Brain microvascular endothelial cell (primary cell): Measurements from ENCODE around the gene PXYLP1.

ENCODE experiments used
- DNase-seq: peaks from one replicate; pipeline ENCODE4 v3.0.0-alpha.2; 2020
- H3K27ac ChIP-seq: fragments of 250-450 bp; sonication (Bioruptor Pico); 2 replicates; pipeline ENCODE4 v1.5.1; 2020; ENCODE audit warnings: mild to moderate bottlenecking, moderate library complexity
- H3K27me3 ChIP-seq: fragments of 250-450 bp; sonication (Bioruptor Pico); replicated peaks from 2 replicates; pipeline ENCODE4 v1.5.1; 2020; ENCODE audit warnings: mild to moderate bottlenecking
- H3K36me3 ChIP-seq: fragments of 250-450 bp; sonication (Bioruptor Pico); replicated peaks from 2 replicates; pipeline ENCODE4 v1.5.1; 2020; ENCODE audit warnings: mild to moderate bottlenecking
- H3K4me3 ChIP-seq: 2 replicates; pipeline ENCODE4 v1.5.1; 2011; ENCODE audit warnings: low read depth, mild to moderate bottlenecking, control low read depth, low read length, moderate library complexity
- CTCF ChIP-seq: IDR thresholded peaks from 2 replicates; pipeline ENCODE4 v1.5.1; 2011; ENCODE audit warnings: low read depth, mild to moderate bottlenecking, moderate library complexity, low read length, control low read depth, inconsistent platforms; ENCODE audit errors: missing control alignments
- in situ Hi-C: cut with HindIII; loops from 2 replicates; pipeline ENCODE4 v1.10.0; 2017; ENCODE audit warnings: low sequenced_read_pairs, low pct_ligation_motif_present

Gene PXYLP1

DNA sequence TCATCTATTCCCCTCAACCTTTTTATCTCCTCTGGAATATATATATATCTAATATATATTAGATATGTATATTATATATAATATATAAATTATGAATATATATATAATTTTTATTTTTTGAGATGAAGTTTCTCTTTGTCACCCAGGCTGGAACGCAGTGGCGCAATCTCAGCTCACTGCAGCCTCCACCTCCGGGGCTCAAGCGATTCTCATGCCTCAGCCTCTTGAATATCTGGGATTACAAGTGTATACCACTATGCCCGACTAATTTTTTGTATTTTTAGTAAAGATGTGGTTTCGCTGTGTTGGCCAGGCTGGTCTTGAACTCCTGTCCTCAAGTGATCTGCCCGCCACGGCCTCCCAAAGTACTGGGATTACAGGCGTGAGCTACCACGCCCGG is 22.2 kb downstream of the PXYLP1 start:
- Histone ChIP-seq H3K36me3 (no peaks in the 10 kb centered on the region), H3K27ac (no peak overlapping the region), H3K4me3 (no peak overlapping the region), H3K27me3 (no peaks in the 10 kb centered on the region)
- no peak for DNase-seq
- in situ Hi-C loops = no loop called here
- no peak for TF ChIP-seq CTCF

GRCh38 chr3:141255137-141255845 is 23.7 kb downstream of the PXYLP1 start:
- no peak overlapping the region for H3K27ac ChIP-seq
- no peak for DNase-seq
- TF ChIP-seq CTCF = no peak
- in situ Hi-C loops = no loop called here
- H3K27me3 ChIP-seq = no peaks in the 10 kb centered on the region
- no peak overlapping the region for H3K4me3 ChIP-seq
- H3K36me3 ChIP-seq = no peaks in the 10 kb centered on the region

GRCh38 chr3:141255846-141256261 is 24.2 kb downstream of the PXYLP1 start:
- Histone ChIP-seq H3K27me3 (no peaks in the 10 kb centered on the region), H3K36me3 (no peaks in the 10 kb centered on the region), H3K4me3 (no peak overlapping the region), H3K27ac (no peak overlapping the region)
- peak; percentile 40 for TF ChIP-seq CTCF
- in situ Hi-C loops = no loop called here
- DNase-seq = no peak

DNA sequence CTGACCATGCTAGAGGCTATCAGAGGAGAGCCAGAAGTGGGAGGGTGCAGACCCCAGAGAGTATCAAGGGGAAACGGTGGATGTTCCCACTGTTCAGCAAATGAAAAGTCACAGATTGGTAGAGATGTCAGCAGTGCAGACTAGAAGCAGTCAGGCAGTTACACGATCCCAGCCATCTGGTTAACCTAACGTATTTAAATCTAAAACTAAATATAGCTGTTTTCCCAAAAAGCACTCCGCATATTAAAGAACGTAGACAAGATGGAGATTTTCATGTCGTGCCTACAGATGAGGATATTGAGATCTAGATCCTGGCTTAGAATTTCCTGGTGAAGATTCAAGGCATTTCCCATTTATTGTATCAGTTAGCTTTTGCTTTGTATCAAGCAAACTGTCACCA is 25.2 kb downstream of the PXYLP1 start:
- TF ChIP-seq CTCF = no peak

GRCh38 chr3:141257961-141258360 is 26.3 kb downstream of the PXYLP1 start:
- in situ Hi-C loops = no loop called here
- no peak for TF ChIP-seq CTCF
- DNase-seq = no peak
- Histone ChIP-seq H3K36me3 (no peaks in the 10 kb centered on the region), H3K4me3 (no peak overlapping the region), H3K27ac (no peak overlapping the region), H3K27me3 (no peaks in the 10 kb centered on the region)

More for the DNA sequence above, 25.2 kb downstream of the PXYLP1 start:
- H3K27me3 ChIP-seq = no peaks in the 10 kb centered on the region
- no peak overlapping the region for H3K27ac ChIP-seq
- in situ Hi-C loops = no loop called here
- no peaks in the 10 kb centered on the region for H3K36me3 ChIP-seq
- DNase-seq = no peak
- H3K4me3 ChIP-seq = no peak overlapping the region

DNA sequence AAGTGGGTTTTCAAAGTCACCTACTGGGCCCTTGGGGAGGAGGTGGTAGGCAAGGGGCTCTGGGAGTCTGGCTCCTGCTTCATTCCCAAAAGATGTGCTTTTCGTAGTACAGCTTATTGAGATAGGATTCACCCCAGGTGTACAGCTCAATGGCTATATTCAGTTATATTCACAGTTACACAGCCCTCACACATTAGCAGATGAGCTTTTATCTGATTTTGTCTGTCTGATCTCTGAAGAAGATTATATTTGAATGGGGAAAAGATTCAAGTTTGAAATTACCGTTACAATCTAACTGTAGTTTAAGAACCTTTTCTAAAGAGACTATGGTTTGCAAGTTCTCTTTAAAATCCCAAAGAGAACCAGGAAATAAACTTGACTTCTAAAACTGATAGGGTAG is 27.3 kb downstream of the PXYLP1 start:
- in situ Hi-C loops = no loop called here
- no peaks in the 10 kb centered on the region for H3K36me3 ChIP-seq
- TF ChIP-seq CTCF = no peak

More for the DNA sequence above, 27.3 kb downstream of the PXYLP1 start:
- no peak overlapping the region for H3K27ac ChIP-seq
- H3K27me3 ChIP-seq = no peaks in the 10 kb centered on the region
- no peak for DNase-seq
- H3K4me3 ChIP-seq = no peak overlapping the region
